Uterus (tissue), 2 donors: ENCODE results near the gene ANKRD44.

Experiments
- POLR2A ChIP-seq, 2 donors: fragments of 450-650 bp; IDR thresholded peaks; one replicate each; pipeline ENCODE4 v1.6.1; 2016; ENCODE audit warnings: antibody characterized with exemption in 2 of 2, mild to moderate bottlenecking in 1 of 2, moderate library complexity in 1 of 2
- TF ChIP-seq, protein P1 (sequence below), 4 experiments: fragments of 200-600 bp in 2 of 4; fragments of 450-650 bp in 2 of 4; sonication (generic) in 2 of 4; IDR thresholded peaks; one replicate each; pipeline ENCODE4 v1.5.1; 2016 to 2019; ENCODE audit warnings: antibody characterized with exemption in 4 of 4, mild to moderate bottlenecking in 2 of 4, moderate library complexity in 1 of 4

DNA sequence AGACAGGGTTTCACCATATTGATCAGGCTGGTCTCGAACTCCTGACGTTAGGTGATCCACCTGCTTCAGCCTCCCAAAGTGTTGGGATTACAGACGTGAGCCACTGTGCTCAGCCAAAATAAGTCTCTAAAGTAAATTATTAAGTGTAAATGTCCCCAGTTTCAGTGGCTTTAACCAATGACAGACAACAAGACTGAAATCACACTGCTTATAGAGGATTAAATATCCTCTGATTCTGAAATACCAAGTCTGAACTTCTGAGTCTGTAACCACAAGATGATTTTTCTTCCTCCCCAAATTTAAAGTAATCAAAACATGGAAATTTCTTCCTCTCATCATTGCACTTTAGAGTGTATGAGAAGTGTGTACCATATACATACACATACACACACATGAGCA is 16.5 kb upstream of the ANKRD44 start:
- TF ChIP-seq, protein P1, sequence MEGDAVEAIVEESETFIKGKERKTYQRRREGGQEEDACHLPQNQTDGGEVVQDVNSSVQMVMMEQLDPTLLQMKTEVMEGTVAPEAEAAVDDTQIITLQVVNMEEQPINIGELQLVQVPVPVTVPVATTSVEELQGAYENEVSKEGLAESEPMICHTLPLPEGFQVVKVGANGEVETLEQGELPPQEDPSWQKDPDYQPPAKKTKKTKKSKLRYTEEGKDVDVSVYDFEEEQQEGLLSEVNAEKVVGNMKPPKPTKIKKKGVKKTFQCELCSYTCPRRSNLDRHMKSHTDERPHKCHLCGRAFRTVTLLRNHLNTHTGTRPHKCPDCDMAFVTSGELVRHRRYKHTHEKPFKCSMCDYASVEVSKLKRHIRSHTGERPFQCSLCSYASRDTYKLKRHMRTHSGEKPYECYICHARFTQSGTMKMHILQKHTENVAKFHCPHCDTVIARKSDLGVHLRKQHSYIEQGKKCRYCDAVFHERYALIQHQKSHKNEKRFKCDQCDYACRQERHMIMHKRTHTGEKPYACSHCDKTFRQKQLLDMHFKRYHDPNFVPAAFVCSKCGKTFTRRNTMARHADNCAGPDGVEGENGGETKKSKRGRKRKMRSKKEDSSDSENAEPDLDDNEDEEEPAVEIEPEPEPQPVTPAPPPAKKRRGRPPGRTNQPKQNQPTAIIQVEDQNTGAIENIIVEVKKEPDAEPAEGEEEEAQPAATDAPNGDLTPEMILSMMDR (IDR thresholded peaks at IDR 0.05) = no peak
- no peak for TF ChIP-seq POLR2A (IDR thresholded peaks at IDR 0.05)
